HL-60/S4 treated with retinoic acid at 250 ng/mL for 4 days and 3 days (cell line): ENCODE data around the gene SPATA6L.

Source experiments
- in situ Hi-C: fragments of 300-500 bp; cut with MboI; formaldehyde crosslinking; loops from 2 replicates; pipeline ENCODE4 v1.7.0; 2022; ENCODE audit warnings: low sequenced_read_pairs

SPATA6L gene, protein sequence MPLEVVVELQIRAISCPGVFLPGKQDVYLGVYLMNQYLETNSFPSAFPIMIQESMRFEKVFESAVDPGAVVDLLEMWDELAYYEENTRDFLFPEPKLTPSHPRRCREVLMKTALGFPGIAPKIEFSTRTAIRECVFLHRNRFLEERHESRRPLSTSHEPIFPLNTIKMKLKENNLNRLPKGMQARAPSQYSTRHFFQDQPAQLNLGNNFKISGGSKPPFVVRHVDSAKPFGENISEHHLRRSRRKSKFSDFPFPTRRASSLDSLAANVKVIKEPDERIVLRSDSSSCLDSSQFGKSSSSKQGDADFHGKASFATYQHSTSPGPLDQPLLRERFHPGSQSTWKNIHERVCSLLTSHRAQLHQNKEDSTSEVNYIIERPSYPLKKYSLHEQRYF

DNA sequence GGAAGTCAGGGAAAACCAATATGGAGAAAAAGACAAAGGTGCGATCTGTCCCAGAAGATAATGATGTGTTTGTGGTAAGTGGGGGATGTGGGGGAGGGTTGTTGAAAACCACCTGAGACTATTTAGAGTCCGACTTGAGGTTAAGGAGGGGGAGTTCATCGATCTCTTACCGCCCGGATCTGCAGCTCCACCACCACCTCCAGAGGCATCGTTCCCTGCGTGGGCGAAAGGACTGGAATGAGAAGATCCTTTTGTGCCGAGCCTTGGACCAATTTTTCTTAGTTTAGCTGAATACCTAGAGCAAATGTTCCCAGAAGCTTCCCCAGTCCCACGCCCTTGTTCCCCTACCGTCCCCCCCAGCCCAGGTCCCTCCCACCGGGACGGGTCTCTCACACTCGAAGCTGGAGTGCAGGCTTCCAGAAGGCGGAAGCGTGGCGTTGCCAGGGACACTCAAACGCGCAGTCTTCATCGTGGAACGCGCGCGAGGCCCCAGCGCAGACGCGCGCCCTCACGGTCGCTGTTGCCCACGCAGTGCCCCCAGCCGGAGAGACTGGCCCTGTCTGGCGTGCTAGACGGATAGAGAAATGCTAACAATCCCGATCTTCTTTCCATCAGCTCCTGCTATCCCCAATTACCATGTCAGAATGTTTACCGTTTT lies at the start of gene SPATA6L:
TSS of gene SPATA6L (minus strand) at position 439 of the 658 bp plus-strand sequence. CDS start at position 209, 230 bp downstream.
- in situ Hi-C loops: no loop called here

DNA sequence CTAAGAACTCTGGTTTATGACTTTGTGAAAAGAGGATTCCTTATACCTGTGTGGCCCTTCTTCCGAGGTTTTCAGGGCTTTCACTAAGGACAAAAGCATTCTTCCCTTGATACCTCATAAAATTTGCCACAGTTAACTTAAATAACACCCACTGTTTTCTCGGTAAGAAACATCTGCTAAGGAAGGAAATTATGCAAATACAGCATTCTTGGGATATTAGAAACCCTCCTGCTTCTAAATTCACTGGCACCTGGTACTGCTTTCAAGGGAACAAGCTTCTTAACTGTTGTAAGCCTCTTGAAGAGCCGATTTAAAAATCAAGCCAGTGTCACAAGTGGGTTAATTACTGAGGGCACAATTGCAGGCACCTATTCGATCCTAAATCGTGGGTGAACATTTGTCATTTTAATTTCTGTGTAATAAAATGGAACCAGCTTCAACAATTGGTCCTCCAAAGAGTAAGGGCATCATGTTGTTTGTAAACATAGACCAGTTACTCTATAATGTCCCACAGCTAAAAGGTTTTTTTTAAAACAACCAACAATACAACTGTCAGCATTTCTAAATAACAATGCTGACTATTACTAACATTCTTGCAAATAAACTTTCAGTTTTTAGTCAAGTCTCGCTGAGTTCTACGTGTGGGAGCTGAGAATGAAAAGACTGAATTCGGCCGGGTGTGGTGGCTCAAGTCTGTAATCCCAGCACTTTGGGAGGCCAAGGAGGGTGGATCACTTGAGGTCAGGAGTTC lies 48.2 kb upstream of the SPATA6L start:
- in situ Hi-C loops: no loop called here

DNA sequence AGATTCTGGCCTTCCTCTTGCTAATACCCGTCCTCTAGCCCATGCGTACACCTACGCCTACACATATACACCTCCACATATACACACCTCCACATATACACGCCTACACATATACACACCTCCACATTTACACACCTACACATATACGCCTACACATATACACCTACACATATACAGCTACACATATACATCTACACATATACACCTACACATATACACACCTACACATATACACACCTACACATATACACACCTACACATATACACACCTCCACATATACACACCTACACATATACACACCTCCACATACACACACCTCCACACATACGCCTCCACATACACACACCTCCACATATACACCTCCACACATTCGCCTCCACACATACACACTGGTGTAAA lies 47.6 kb upstream of the SPATA6L start:
- in situ Hi-C loops: no loop called here

DNA sequence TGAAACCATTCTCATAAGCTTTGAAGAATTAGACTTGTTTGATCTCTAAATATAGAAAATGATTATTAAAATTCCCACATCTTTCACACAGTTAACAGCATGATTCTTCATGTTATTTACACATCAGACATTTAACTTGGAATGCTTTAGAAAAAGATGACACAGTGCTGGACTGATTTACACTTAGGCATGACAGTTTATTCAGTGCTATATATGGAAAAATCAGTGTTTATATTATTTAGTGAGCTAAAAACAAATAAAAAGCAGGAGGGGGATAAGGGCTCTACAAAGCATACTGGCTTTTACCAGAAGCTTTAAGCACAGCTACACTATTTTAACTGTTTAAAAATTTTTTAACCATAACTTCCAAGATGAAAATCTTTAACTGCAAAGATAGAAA lies 43.1 kb upstream of the SPATA6L start:
- in situ Hi-C loops: no loop called here

DNA sequence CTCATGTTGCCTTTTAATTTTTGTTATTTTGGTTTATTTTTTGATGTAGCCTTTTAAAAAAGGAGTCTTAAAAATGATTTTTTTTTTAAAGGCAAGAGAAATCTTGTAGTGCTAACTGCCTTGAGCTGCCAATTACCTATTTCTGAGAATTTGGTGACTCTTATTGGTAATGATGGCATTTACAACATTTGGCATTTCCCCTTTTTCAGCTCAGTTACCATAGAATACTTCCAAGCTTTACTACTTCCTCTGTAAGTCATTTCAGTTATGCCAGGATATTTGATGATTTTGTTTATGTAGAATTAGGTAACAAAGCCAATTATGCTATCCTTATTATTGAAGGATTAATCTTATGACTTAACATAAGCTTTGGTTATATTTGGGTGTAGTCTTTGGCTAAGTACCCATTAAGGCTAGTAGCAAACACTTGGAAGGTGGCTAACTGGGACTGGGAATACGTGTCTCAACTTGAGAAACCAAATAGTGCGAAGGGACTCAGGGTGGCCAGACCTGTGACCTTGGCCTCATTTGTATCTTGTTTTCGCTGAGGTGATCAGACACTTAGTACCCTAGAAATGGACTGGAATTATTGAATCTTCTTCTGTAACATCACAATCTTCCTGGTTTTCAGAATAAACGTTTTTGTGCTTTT lies 40.8 kb upstream of the SPATA6L start:
- in situ Hi-C loops: no loop called here

DNA sequence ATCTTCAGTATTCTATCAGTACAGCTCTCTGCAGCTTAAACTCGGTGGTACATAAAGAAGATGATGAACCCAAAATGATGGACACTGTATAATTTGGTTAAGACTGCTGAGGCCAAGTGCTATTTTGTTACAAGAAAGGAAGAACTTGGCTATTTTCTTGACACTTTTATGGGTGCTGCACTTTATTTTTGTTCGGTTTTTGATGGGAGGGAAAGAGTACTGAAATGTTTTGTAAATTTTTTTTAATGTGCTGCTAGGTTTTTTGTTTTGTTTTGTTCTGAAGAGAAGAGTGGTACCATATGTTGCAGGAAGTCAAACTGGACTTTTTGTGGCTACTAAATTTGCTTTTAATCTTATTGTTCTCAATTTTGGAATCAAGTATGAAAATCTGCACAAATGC lies 39.7 kb upstream of the SPATA6L start:
- in situ Hi-C loops: no loop called here

DNA sequence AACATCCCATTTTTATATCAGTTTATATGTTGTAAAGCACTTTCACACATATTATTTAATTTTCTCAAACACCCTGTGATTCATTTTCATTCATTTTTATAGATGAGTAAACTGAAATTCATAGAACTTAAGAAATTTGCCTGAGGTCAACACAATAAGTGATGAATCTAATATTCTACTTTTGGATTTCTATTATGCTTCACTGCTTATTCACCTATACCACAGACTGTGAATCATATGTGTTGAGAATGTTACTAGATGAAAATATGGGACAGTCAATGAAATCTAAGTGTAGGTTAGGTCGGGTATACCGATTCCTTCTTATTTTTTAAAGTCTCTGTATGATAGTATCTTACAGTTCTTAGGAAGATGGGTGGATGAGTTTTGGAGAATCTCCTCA lies 37.8 kb upstream of the SPATA6L start:
- in situ Hi-C loops: no loop called here

DNA sequence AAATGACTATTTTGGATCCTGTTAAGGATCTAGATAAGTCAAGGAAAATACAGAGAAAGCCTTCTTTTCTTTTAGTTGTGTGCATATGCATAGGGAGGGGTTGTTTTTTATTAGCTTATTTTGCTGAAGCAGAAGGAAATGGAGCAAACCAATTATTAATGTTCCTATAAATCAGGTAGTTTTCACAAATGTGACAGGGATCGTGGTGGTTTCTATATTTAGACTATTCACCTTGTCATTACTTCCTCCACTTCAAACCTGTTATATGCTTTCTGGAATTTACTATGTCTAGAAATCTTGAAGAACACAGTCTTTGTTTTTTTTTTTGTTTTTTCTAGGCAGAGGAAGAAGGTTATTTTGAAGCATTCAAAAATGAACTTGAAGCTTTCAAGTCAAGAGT lies 35.2 kb upstream of the SPATA6L start:
- in situ Hi-C loops: no loop called here

DNA sequence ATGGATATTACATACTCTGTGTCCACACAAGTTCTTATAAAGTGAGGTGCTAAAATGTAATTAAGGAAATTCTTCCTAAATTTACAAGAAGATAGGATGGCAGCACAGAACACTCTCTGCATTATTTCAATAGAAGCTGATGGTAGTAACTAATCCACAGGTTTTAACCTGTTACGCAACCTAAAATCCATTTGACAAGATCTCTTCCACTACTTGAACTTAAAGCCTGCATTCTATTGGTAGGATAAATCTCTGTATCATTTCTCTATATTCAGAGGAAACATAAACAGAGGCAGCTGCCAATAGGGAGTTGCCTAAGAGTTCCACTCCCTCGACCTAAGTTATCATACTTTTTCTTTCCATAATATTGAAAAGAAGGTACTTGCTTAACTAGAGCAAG lies 34.7 kb upstream of the SPATA6L start:
- in situ Hi-C loops: no loop called here

DNA sequence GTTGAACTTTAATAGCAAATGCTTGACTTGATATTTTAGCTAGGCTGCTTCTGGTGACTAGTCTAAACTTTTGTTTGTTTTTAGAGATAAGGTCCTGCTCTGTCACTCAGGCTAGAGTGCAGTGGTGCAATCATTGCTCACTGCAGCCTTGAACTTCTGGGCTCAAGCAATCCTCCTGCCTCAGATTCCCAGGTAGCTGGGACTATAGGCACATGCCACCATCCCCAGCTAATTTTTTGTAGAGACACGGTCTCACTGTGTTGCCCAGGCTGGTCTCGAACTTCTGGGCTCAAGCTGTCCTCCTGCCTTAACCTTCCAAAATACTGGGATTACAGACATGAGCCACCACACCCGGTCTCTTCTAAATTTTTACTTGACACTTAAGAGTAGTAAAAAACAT lies 33.8 kb upstream of the SPATA6L start:
- in situ Hi-C loops: no loop called here

DNA sequence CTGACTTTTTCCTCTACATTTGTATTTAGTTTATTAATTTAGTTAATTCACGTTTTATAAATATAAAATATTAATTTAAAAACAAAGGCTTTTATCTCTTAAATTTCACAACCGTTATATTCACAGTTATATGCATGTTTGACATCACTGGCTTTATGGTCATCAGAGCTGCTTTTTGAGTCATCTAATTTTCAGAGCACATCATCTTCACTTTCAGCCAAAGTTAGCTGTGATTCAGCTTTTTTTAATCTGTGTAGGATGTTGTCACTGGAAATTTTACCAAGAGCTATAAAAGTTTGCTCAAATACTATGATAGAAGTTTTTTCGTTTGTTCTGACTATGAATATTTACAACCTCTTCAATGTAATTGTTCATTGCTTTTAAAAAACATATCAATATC lies 25.5 kb upstream of the SPATA6L start:
- in situ Hi-C loops: no loop called here

DNA sequence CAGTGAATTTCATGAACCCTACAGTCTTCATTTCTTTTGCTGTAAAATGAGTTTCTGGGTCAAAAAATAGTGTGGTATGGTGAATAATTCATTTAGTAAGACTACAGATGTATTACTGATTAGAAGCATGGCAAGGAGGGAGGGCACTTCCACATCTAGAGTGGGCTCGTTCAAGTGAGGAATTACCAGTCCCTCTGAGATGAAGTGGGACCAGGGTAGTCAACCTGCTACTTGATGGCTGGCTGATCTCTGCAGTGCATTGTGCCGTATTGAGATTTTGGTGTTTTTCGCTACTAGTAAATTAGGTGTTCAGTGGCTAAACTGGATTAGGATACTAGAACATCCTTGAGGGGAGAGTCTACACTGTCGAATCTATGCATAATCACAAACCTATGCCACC lies 23.9 kb upstream of the SPATA6L start:
- in situ Hi-C loops: no loop called here

DNA sequence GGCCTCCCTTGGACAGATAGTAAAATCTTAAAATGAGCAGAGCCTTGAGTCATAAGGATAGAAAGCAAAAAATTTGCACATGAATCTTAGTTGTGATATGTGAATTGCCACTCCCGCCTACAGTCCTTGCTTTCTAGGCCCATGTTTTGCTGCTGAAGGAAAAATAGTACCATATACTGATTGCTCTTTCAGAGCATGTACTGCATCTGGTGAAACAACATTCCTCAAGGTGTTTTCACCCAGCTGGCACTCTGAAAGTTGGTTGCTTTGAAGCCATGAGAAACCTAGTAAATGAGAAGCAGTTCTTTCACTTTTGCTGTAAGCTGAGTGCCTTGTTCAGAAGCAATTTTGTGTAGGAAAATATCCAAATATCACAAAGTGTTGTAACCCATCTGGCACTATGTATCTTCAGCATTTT lies 23.4 kb upstream of the SPATA6L start:
- in situ Hi-C loops: no loop called here

DNA sequence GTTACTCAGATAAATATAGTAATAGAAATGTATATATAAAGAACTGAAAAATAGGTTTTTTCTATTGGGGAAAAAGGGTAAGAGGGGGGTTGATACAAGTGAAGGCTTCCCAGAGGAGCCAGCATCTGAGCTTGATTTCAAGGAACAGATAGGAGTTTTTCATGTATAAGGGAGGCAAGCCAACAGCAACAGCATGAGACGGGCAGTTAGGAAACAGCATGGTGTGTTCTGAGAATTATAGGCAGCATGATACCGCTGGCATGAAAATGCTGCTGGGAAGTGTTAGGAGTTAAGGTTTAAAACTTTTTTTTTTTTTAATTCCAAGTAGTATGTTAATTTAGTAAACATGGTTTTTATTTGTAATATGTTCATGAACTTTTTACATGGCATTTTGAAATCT lies 22.7 kb upstream of the SPATA6L start:
- in situ Hi-C loops: no loop called here

DNA sequence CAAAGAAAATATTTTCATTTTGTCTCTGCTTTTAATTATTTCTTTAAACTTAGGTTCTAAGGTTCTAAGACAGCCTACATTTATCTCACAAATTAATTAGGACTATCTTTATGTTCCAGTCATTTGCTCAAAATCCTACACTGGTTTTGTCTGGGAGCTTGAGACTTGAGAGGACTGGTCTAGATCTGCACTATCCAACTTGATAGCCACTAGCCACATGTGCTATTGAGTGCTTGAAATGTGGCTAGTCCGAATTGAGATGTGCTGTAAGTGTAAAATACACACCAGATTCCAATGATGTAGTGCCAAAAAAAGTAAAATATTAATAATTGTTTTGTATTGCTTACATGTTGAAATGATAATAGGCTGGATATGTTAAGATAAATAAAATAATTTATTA lies 20.3 kb upstream of the SPATA6L start:
- in situ Hi-C loops: no loop called here

DNA sequence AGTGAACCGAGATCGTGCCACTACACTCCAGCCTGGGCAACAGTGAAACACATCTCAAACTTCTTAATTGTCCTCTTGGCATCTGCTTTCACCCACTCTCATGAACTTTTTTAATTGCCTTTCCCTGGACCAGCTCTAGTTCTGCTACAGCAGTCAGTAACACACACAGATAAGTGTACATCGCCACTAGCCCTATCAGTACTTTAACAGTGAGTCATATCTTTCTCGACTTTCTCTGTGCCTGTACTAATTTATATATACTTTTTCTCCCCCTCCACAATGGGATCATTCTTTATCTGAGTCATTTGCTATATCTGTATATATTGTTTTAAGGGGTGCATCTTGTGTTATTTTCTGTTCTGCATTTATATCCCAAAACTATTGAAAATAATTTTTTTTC lies 19.8 kb upstream of the SPATA6L start:
- in situ Hi-C loops: no loop called here

DNA sequence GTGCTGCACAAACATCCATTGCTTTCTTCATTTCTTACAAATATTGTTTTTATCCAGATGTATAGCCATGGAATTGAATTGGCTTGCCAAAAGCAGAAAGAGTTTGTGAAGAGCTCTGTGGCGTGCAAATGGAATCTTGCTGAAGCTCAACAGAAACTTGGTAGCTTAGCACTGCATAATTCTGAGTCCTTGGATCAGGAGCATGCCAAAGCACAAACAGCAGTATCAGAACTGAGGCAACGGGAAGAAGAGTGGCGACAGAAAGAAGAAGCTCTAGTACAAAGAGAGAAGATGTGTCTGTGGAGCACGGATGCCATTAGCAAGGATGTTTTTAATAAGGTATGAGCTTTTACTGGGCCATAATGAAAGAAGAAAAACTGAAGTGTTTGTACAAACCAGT lies 18.5 kb upstream of the SPATA6L start:
- in situ Hi-C loops: no loop called here

DNA sequence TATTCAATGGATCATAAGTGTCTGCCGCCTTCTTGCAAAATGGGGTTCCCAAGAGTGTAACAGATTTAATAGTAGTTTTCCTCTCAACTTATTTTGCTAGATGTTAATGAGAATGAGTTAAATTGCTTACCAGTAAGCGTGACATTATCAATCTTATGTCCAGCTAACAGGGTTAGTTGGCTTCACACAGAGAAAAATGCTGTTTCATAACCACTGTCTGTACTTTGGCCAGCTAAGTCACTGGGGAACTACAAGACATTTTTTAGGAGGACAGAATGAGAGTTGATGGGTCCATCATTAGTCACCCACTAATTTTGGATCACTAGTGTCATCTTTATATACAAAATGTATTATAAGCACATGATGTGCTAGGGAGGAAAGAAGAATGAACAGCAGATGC lies 14.5 kb upstream of the SPATA6L start:
- in situ Hi-C loops: no loop called here

DNA sequence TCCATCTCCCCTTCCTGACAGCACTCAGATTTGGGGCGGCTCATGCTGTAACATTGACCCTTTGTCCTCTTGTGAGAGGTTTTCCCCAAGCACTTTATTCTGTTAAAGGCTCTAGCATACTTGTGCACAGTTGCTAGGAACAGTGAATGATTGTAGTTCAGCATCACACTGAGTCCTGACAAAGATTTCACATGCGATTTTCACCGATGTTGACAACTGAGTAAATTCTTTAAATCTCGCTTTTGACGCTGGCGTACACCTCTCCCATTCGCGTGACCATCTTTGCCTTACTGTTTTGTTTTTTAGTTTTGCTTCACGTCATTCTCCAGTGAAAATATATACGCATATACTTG lies 13.9 kb upstream of the SPATA6L start:
- in situ Hi-C loops: no loop called here

DNA sequence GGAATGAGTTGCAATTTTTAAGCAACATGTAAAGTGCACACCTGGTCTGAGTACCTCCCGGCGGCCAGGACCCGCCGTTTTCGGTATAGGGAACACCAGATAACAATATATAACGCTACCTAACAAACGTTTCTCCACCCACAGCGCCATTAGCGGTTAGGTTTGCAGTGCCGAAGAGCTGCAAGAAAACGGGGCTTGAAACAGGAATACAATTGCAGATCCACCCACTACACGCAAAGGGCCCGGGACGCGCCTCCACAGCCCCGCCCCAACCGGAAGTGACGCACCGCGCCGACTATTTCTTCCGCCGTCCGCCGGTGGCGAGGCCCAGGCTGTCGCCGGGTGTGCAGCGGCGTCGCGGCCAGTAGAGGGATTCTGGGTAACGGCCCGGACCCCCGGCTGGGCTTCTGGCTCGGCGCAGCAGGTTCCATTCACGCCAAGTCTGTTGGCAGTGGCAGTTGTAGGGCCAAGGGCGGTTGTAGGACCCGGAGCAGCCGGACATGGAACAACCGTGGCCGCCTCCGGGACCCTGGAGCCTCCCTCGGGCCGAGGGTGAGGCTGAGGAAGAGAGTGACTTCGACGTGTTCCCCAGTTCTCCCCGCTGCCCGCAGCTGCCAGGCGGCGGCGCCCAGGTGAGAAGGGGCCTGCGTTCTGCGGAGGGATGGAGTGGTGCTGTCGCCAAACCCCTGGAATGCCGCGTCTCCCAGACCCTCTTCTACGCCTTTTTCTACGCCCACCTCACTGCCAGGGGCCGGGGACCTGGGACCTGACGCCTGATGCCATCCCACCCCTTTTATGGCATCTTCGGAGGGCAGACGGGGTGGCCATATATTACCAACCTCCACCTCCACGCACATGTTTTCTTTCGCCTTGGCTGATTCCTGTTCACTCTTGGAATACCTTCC lies 13.2 kb upstream of the SPATA6L start, which contains the start of gene CDC37L1:
TSS of gene CDC37L1 (plus strand) at position 302 of the 905 bp plus-strand sequence. CDS start at position 501, 199 bp downstream.
- in situ Hi-C loops: no loop called here
